NCI-H1092 (cell line): ENCODE data around the gene MYO10.
"Not testable (repeated sequence)": the region's sequence is repeated elsewhere in the genome, so short reads cannot be mapped to it uniquely, and the experiment has no call there.

Experiments used
- DNase-seq: peaks from one replicate; lab custom pipeline; 2025; lab: John Stamatoyannopoulos, UW

The MYO10 gene

DNA sequence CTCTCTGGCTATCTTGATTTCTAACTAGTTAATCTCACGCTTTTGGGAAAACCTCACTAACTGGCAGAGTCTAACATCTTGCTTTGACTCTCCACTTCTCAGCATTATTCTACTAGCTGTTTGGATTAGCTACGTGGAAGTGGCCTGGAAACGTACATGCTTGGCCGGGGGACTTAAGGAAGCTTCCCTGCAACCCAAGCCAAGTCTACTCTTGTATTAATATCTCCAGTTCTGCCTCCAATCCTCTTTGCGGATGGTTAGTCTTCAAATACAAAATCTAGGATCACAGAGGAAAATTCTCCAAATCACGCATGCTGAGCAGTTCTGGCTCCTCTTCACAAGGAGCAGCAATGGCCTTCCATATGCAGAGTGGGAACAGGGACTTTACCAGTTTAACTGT lies 267.5 kb downstream of the MYO10 start:
- DNase-seq = no peak

DNA sequence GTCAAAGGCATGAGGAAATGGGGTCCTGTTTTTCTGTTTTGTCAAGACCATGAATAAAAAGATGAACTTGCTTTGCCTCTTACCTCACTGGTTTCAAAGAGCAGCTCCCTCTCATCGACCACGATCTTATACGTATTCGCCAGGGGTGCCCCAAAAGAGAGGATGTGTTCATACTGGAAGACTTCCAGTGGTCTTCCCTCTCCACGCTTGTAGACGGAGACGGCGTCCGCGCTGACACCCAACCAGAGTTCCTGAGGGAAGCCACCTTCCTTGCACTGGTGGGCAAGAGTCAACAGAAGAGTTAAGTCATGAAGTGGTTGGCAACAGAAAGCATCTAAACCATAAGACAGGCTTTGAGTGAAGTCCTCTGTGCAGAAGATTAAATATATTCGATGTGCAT lies 267.9 kb downstream of the MYO10 start:
- DNase-seq = no peak

DNA sequence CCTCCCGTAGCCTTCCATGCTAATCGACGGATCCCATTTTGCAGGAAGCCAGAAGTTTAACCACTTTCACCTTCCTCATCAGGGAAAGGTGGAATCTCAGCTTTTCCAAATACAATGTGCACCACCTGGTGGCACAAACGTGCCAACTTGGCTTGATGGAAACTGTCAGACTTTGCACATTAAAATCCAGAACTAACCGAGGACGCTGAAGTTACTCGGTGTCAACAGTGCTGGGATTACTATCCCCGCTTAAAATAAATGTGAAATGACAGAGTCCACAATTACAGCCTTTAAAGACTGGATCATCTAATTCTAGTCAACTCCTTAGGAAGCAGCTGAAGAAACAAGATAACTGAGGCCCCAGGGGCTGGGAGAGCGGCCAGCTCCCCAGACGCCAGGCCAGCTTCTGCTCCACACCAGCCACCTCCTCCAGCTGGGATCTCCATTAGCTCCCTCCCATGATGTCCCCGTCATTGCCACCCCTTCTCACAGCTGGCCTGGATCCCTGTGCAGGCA lies 269.1 kb downstream of the MYO10 start:
- no peak for DNase-seq

DNA sequence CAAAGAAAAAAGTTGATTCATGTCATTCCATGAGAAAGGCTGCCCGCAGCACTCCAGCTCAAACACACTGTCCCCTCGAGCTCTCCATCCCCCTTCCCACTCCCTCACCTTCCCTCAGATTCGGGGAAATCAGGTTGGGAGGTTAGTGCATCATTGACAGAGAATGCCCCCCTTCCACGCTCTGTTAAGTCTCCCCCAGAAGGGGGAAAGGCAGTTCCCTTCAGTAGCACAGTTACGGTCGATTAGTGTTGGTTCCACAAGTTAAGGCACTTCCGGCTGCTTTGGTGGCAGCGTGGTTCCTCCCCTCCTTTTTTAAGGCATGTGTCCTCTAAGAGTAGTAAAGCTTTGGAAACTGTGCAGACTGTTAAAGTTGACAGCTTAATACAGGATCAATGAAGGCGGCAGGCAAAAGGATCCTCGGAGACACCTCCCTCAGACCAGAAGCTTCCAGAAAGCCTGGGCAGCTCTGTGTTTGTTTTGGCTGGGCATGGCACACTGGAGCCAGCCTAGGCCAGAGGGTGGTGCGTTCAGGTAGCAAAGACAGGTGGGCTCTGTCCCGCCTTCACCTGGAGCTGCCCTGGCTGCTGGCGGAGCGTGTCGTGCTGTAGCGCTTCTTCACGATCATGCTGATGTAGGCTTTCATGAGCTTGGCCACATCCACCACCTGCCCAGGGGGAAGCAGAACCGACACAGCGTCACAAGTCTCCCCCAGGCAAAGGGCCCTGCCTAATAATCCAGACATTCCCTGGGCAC lies 269.8 kb downstream of the MYO10 start:
- DNase-seq = no peak

DNA sequence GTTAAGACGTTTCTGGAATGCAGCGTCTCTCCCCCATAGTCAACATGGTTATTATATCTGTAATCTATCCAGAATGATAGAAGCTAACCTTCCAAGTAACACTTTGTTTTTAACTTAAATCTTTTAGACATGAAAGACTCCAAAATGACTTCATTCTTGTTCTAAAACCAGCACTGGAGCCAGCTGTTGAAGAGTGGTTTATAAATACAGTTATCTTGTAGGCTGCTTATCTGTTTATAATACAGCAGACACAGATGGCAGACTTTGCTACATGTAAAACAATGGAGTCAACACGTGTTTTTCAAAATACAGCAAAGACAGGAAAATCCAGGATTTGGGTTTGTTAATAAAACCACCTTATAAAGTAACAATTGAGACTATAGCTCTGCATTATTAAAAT lies 270.5 kb downstream of the MYO10 start:
- DNase-seq = no peak

DNA sequence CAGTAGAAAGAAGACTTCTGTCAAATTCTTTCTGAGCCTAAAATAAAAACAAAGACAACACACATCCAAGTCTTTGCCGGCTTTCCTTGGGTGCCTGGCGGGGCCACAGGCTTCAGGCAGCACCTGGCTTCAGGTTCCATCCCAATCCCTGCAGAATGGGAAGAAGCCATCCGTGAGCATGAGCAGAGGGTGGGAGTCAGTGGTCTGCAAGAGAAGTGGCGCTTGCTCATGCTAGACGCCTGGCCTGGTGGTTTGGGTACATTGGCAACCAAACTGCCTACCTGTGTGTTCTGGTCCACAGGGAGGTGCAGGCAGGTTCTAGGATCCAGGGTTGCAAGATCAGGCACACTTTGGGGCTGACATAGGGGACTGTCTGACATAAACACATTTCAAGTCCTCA lies 271.7 kb downstream of the MYO10 start:
- DNase-seq = no peak

DNA sequence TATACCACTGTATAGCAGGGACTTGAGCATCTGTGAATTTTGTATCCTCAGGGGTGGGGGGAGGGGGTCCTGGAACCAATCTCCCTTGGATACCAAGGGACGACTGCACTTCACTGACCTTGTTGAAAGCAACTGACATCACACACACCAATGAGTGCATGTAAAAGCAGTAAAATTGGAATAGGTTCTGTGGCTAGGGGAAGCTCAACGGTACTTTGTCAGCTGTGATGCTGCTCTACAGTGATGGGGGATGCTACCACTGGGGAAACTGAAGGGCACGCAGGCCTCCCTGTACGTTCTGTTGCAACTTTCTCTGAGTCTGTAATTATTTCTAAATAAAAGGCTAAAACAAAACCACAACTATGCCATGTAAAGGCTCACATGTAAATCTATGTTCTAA lies 272.2 kb downstream of the MYO10 start:
- DNase-seq = no peak

DNA sequence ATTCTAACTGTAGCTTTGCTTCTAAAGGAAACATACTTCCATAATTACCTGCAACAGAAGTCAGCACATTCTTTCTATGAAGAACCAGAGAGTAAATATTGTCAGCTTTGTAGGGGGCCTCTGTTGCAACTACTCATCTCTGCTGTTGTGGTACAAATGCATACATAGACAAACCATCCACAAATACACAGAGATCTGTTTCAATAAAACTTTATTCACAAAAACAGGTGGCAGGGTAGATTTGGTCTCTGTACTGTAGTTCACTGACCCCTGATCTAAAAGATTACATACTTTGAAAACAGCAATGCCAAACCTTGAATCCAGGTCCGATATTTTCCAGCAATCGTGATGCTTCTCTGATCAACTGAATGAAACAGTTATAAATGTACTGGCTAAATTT lies 274.4 kb downstream of the MYO10 start:
- DNase-seq = no peak

DNA sequence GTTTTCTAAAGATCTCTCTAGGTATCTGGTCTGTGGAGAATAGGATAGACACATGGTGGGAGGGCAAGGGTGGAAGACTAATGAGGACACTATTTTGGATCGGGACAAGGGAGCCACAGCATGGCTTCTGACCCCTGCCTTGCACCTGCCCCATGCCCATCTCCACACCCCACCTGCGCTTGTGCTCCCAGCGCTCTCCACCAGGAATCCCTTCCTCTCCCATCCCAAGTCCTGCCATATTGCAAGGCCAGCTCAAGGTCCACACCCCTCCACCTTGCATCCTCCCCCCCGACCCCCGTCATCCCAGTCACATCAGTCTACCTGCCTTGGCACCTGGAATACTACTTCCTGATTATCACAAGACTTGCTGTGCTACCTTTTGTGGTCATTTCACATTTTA lies 275.1 kb downstream of the MYO10 start:
- no peak for DNase-seq

DNA sequence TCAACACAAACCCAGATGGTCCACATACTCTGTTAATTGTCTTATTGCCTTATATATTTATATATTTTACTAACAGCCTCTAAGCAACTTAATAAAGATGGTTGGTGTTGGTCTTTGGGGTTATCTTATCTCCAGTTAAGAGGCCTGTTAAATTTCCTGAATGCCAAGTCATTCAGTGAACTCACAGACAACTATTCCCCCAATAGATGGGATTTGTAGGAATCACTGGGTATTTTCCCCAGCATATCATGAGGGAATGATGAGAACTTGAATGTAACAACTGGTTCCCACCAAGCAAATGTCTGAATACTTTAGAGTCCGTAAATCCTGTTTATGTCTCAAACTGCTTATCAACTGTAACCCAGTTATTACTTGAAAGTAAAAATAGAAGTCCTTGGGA lies 276.6 kb downstream of the MYO10 start:
- DNase-seq = no peak

DNA sequence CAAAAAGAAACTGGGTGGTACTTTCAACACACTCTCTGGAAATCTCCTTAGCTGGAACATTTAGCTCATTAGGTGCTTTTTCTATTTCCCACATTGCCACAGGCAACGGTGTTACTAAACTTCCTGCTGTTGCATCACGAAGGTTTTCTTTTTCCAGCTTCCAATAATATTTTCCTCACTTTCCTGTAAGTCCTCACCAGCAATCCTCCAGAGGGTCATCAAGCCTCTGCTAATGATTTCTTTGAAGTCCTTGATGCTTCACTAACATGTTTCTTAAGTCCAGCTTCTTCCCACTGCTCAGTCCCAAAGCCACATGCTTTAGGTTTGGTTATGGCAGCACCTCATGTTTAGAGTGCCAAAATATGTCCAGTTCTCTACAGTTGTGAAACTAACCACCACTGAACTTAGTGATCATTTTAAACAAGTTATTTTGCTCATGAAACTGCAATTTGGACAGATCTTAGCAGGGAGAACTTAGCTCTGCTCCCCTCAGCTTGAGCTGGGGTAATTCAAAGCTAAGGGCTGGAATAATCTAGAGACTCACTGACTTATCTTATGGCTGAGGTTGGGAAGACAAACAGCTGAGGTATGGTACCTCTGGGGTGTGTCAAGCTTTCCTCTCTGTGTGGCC lies 279.4 kb downstream of the MYO10 start:
- no peak for DNase-seq

DNA sequence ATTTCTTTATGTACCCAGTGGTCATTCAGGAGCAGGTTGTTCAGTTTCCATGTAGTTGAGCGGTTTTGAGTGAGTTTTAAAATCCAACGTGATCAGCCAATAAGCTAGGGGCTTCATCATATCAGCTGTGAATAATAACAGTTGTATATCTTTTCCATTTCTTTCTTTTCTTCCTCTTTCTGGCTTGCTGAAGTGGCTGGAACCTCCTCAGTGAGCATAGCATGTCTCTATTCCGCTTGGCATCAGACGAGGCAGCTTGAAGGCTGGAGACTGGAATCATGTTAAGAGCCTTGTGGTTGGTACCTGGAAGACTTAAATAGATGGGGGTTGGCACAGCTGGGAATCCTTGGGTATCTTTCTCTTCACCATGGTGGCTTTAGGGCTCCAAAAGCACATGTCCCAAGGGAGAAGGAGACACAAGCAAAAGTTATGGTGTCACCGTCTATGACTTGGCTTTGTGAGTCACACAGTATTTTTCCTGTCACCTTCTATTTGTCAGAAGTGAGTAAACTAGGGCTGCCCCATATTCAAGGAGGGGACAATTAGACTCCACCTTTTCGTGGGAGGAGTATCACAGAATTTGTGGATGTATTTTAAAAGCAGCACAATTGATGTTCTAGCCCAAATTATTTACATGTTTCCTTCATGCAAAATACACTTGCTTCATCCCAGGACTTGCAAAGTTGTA lies 281.3 kb downstream of the MYO10 start:
- DNase-seq = no peak

DNA sequence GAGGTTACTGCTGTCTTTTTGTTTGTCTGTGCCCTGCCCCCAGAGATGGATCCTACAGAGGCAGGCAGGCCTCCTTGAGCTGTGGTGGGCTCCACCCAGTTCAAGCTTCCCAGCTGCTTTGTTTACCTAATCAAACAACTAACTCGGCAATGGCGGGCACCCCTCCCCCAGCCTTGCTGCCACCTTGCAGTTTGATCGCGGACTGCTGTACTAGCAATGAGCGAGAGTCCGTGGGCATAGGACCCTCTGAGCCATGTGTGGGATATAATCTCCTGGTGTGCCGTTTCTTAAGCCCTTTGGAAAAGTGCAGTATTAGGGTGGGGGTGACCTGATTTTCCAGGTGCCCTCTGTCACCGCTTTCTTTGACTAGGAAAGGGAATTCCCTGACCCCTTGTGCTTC lies 287.3 kb downstream of the MYO10 start:
- DNase-seq = not testable (repeated sequence)

DNA sequence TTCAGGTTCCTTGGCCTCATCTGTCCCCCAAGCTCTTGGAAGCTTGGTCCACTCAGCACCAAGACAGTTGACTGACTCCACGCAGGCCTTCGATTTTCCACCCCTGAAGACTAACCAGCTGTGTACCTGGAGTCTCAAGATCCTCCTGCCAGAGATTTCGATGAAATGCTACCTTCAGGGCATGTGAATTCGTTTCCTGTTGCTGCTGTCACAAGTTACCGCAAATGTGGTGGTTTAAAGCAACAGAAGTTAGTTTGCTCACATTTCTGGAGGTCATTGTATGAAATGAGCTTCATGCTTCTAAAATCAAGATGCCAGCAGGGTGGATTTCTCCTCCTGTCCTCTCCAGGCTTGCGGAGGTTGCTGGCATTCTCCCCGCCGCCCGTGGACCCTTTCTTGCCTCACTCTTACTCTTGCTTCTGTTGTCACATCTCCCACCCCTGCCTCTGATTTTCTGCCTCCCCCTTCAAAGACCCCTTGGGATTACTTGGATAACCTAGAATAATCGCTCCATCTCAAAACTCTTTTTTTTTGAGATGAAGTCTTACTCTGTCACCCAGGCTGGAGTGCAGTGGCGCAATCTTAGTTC lies 291.7 kb downstream of the MYO10 start:
- DNase-seq = no peak

DNA sequence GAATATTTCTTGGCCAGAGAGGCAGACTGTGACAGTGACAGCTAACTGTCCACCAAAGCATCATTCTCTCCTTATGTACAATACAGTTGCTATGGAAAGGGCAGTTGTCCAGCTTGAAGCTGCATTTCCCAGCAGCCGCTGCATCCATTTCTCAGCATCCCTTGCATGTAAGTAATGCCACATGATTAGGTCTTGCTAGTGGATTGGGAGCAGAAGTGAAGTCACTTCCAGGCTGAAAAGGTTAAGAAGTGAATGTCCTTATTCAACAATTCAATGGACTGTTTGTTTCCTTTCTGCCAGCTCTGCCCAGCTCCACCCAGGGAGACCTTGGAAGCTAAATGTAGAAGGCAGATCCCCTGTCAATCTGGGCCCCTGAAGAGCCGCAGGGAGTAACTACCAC lies 293.2 kb downstream of the MYO10 start:
- DNase-seq = no peak

DNA sequence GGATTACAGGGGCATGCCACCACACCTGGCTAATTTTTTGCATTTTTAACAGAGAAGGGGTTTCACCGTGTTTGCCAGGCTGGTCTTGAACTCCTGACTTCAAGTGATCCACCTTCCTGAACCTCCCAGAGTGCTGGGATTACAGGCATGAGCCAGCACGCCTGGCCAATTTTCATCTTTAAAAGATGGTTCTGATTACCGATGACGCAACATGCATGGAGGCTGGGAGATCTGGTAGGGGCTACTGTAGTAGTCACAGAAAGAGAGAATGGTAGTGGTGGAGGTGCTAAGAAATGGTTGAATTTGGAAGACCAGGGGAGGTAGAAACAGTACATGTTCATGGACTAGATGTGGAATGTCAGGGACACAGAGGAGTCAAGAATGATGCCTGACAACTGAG lies 296.9 kb downstream of the MYO10 start:
- DNase-seq = no peak

DNA sequence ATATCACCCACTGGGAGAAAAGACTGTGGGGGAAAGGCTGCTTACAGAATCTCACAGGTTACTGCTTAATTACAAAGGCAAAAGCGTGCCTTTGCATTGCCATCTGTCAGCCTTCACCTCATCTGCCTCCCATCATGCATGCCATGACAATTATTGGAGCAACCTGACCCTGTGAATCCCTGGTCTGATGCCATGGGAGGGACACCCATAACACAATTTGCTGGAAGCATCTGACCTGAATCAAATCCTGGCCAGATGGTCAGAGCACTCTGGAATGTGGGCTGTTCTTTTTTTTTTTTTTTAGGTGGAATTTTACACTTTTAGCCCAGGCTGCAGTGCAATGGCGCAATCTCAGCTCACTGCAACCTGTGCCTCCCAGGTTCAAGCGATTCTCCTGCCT lies 307.7 kb downstream of the MYO10 start:
- no peak for DNase-seq

DNA sequence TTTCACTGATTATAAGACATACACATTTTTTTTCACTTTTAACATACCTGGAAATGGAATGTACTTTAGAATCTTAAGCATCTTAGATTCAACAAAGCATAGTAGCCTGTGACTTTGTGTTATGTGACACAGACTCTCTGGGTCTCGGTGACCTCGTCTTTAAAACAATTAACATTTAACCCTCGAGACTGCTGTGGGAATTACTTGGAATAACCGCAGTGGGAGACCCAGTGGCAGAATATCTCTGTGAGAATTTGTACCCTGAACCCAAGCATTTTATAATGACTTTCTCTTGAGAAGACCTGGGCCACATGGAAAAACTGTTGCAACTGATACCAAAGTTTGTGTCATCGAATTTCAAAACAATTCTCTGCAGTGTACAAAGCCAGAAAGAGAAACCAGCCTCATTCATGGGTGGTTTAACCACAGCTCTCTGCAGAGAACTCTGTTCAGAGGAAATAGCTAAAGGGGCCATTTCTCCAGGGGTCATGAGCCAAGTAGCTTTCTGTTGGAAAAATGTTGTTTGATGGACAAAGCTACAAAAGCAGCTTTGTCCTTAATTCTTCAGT lies 309.3 kb downstream of the MYO10 start:
- DNase-seq = no peak

DNA sequence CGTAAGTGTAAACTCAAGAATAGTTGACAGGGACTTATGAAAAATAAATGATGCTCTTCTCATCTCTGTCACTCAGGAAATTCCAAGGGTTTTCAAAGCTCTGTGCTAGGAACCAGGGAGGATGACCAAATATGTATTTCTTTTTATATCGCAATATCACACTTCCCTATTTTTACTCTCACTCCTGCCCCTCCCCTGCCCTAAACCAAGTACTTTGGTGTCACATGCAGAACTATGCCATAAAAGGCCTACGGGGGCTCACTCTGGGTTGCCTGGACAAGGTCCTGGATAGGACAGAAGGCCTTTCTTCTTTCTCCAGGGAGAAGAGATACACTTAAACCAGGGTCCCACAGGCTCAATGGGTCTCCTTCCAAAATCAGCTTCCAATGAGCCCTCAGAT lies 311.0 kb downstream of the MYO10 start:
- DNase-seq = no peak

DNA sequence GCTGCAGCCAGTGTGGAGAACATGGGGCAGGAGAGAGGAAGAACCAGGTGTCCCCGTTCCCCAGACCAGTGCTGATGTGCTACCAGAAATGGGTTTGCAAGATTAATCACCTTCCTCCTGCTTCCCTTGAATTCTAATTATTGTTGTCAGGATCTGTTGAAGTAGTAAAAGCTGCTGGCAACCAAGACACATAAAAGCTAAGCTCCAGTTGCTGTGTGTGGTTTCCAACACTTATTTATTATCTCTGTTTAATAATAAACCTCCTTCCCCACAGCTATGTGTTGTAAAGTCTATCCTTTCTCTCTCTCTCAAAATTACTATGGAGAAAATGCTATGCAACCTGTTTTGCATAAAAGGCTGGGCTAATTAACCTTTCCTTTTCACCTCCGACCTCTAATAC lies 317.0 kb downstream of the MYO10 start:
- no peak for DNase-seq

DNA sequence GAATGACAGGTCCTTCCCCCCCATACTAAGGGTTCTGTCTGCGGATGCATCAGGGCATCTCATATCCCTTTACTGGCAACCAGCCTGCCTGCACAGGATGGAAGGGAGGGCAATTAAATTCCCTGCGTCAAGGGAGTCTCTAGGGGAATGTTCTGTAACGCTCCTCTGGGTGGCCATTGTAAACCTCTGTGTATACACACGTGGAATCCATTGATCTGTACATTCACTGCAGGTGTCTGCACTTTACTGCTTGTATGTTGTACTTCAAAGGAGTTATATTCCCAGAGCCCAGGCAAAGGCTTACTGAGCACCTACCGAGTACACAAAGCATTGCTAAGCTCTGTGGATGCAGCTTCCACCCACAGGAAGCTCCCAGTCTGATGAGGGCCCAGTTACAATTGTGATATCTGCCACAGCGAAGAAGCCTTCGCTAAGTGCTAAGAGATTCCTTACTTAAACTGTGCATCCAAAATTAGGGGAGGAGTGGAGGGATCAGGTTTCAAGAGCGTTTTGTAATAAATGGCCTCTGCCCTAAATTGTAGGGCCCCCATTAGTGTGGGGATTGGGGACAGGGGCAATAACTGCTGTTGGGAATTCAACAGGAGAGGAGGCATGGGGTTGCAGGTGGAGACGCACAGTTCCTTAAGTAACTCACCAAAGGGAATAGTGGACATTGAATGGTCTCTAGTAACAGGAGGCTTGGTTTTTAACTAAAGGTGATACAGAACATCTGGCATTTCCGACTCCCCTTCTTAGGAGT lies 317.8 kb downstream of the MYO10 start:
- DNase-seq = peak; percentile 56
